CD8-positive, alpha-beta memory T cell (primary cell): Measurements from ENCODE around the gene UBXN11. TPM values are rescaled to one million over a fixed set of nuclear protein-coding genes. Genes with fewer than 3 reads are reported as not detected.

ENCODE experiments used
- CTCF ChIA-PET: fragments of 350-600 bp; sonication (Branson Sonifier 250); formaldehyde crosslinking; loops from one replicate; lab custom pipeline; 2021; ENCODE audit warnings: antibody characterized with exemption; lab: Charles Lee
- POLR2A ChIA-PET: fragments of 350-600 bp; sonication (Branson Sonifier 250); formaldehyde crosslinking; loops from one replicate; lab custom pipeline; 2021; ENCODE audit warnings: antibody characterized with exemption; lab: Charles Lee
- DNase-seq, 5 donors: peaks; one replicate each; pipeline versions ENCODE4 v3.0.0 to v3.0.0-alpha.2; 2020 to 2022; ENCODE audit warnings: mixed read lengths in 1 of 5
- H3K27ac ChIP-seq: one replicate; pipeline ENCODE4 v1.7.0; 2013; ENCODE audit warnings: low read depth, mild to moderate bottlenecking, low read length, moderate library complexity
- H3K27me3 ChIP-seq: 2 replicates; pipeline ENCODE4 v1.7.0; 2013; ENCODE audit warnings: low read length, mild to moderate bottlenecking; ENCODE audit not compliant: insufficient read depth, poor library complexity, severe bottlenecking
- H3K36me3 ChIP-seq: 2 replicates; pipeline ENCODE4 v1.7.0; 2013; ENCODE audit warnings: mild to moderate bottlenecking, low read length, moderate library complexity; ENCODE audit not compliant: insufficient read depth
- H3K4me1 ChIP-seq: 2 replicates; pipeline ENCODE4 v1.7.0; 2013; ENCODE audit warnings: mild to moderate bottlenecking, low read length, moderate library complexity; ENCODE audit not compliant: insufficient read depth
- H3K4me3 ChIP-seq: 2 replicates; pipeline ENCODE4 v1.7.0; 2013; ENCODE audit warnings: mild to moderate bottlenecking, low read length
- H3K9me3 ChIP-seq: 2 replicates; pipeline ENCODE4 v1.7.0; 2013; ENCODE audit warnings: mild to moderate bottlenecking, low read length
- H3K27ac Mint-ChIP-seq, 8 donors: one replicate each; pipeline ENCODE4 v1.8.0; 2020 to 2021; ENCODE audit warnings: mixed read lengths in 8 of 8, mild to moderate bottlenecking in 6 of 8, inconsistent platforms in 3 of 8, moderate library complexity in 3 of 8
- H3K27me3 Mint-ChIP-seq, 2 donors: one replicate each; pipeline ENCODE4 v1.8.0; 2020 to 2021; ENCODE audit warnings: mixed read lengths in 2 of 2, mild to moderate bottlenecking in 1 of 2, moderate library complexity in 1 of 2
- H3K36me3 Mint-ChIP-seq, 3 donors: one replicate each; pipeline ENCODE4 v1.8.0; 2020 to 2021; ENCODE audit warnings: mixed read lengths in 3 of 3, inconsistent platforms in 1 of 3, mild to moderate bottlenecking in 1 of 3
- H3K4me1 Mint-ChIP-seq, 3 donors: one replicate each; pipeline ENCODE4 v1.8.0; 2020 to 2021; ENCODE audit warnings: mixed read lengths in 3 of 3, inconsistent platforms in 1 of 3, mild to moderate bottlenecking in 1 of 3
- H3K4me3 Mint-ChIP-seq, 7 donors: one replicate each; pipeline ENCODE4 v1.8.0; 2020 to 2021; ENCODE audit warnings: mixed read lengths in 7 of 7, mild to moderate bottlenecking in 6 of 7, moderate library complexity in 4 of 7, inconsistent platforms in 2 of 7
- H3K9me3 Mint-ChIP-seq, 5 donors: one replicate each; pipeline ENCODE4 v1.8.0; 2020 to 2022; ENCODE audit warnings: mixed read lengths in 5 of 5, mild to moderate bottlenecking in 3 of 5, moderate library complexity in 2 of 5, inconsistent platforms in 1 of 5
- polyA plus RNA-seq: library from polyadenylated mRNA; unstranded; fragments of 300-500 nt; fragmentation: Illumina TruSeq; gene quantifications from one replicate; pipeline ENCODE4 v1.2.3, GENCODE V29; 2021
- total RNA-seq, 2 experiments: library from RNA; stranded (reverse); gene quantifications; one replicate each; pipeline ENCODE4 v1.2.3, GENCODE V29; 2021

The UBXN11 gene
- total and polyA plus RNA-seq, 3 experiments from 2014 or later: 14.3 to 35.8 (median 35.2) TPM

GRCh38 chr1:26288311-26288941, 18.0 kb downstream of the UBXN11 start:
- peaks cover 83 to 97% (median 87%) of the 10 kb centered on the region in 3 donors for H3K4me1 Mint-ChIP-seq
- Histone ChIP-seq H3K4me1 (peaks cover 95% of the 10 kb centered on the region), H3K27ac (peak overlapping the region; percentile 60), H3K4me3 (peak overlapping the region; percentile 23), H3K27me3 (no peaks in the 10 kb centered on the region), H3K9me3 (no peaks in the 10 kb centered on the region), H3K36me3 (no peaks in the 10 kb centered on the region)
- DNase-seq: peak in 2 of 5 donors; percentile 30 to 73
- H3K27ac Mint-ChIP-seq: peak overlapping the region; percentile 92 to 99 (median 98)
- no peaks in the 10 kb centered on the region for H3K27me3 Mint-ChIP-seq
- H3K4me3 Mint-ChIP-seq: peak overlapping the region; percentile 43 to 85 (median 77)
- H3K36me3 Mint-ChIP-seq: peaks cover 0 to 11% (median 2%) of the 10 kb centered on the region in 3 donors
- no peaks in the 10 kb centered on the region for H3K9me3 Mint-ChIP-seq
- CTCF ChIA-PET: interaction anchor here (0.9 to 21.9 kb wide), 18 partner anchors 9 to 129 kb away, joined by 3 to 840 read pairs (median 7); partner anchors contain the start of genes CD52, CEP85, SH3BGRL3 and UBXN11
- POLR2A ChIA-PET: interaction anchor here (0.6 to 10.6 kb wide), 14 partner anchors 9 to 136 kb away, joined by 3 to 287 read pairs (median 4); partner anchors contain the start of genes CD52, SH3BGRL3 and UBXN11

GRCh38 chr1:26287811-26288210, 18.6 kb downstream of the UBXN11 start:
- H3K9me3 ChIP-seq: no peaks in the 10 kb centered on the region
- Mint-ChIP-seq H3K4me1 (peaks cover 87 to 99% (median 94%) of the 10 kb centered on the region in 3 donors), H3K27me3 (no peaks in the 10 kb centered on the region), H3K36me3 (peaks cover 0 to 17% (median 2%) of the 10 kb centered on the region in 3 donors), H3K4me3 (peak overlapping the region; percentile 32 to 85 (median 77)), H3K9me3 (no peaks in the 10 kb centered on the region), H3K27ac (peak overlapping the region; percentile 92 to 99 (median 98))
- peak overlapping the region; percentile 26 for H3K4me3 ChIP-seq
- ChIA-PET CTCF (interaction anchor here (1.4 to 21.9 kb wide), 13 partner anchors 8 to 129 kb away, joined by 3 to 840 read pairs (median 12); partner anchors contain the start of genes CD52, CEP85, SH3BGRL3 and UBXN11), POLR2A (interaction anchor here (0.9 to 10.6 kb wide), 6 partner anchors 9 to 91 kb away, joined by 3 to 287 read pairs (median 18); partner anchors contain the start of genes CD52, SH3BGRL3 and UBXN11)
- H3K27me3 ChIP-seq: no peaks in the 10 kb centered on the region
- no peak for DNase-seq
- H3K36me3 ChIP-seq: no peaks in the 10 kb centered on the region
- peak overlapping the region; percentile 60 for H3K27ac ChIP-seq
- H3K4me1 ChIP-seq: peaks cover 97% of the 10 kb centered on the region

- Mint-ChIP-seq H3K27ac (peak overlapping the region; percentile 92 to 99 (median 98)), H3K4me3 (peak overlapping the region; percentile 32 to 85 (median 77)), H3K4me1 (peaks cover 92 to 100% (median 99%) of the 10 kb centered on the region in 3 donors), H3K36me3 (peaks cover 0 to 24% (median 2%) of the 10 kb centered on the region in 3 donors), H3K27me3 (no peaks in the 10 kb centered on the region), H3K9me3 (no peaks in the 10 kb centered on the region)
- peak; percentile 61 to 88 (median 82) for DNase-seq
- Histone ChIP-seq H3K4me3 (peak overlapping the region; percentile 49), H3K27me3 (no peaks in the 10 kb centered on the region), H3K9me3 (no peaks in the 10 kb centered on the region), H3K27ac (peak overlapping the region; percentile 60), H3K4me1 (peaks cover 100% of the 10 kb centered on the region), H3K36me3 (no peaks in the 10 kb centered on the region)
- ChIA-PET CTCF (interaction anchor here (1.4 to 21.9 kb wide), 11 partner anchors 10 to 130 kb away, joined by 3 to 840 read pairs (median 27); partner anchors contain the start of genes CD52, CEP85 and UBXN11), POLR2A (interaction anchor here (0.9 to 10.6 kb wide), 5 partner anchors 8 to 91 kb away, joined by 3 to 287 read pairs (median 27); partner anchors contain the start of genes CD52, SH3BGRL3 and UBXN11)
Observed at GRCh38 chr1:26287033-26287711, 19.3 kb downstream of the UBXN11 start.

GRCh38 chr1:26286064-26286416, 20.4 kb downstream of the UBXN11 start:
- no peaks in the 10 kb centered on the region for H3K9me3 ChIP-seq
- H3K4me1 ChIP-seq: peaks cover 99% of the 10 kb centered on the region
- peaks cover 6 to 35% (median 6%) of the 10 kb centered on the region in 3 donors for H3K36me3 Mint-ChIP-seq
- DNase-seq: no peak
- peaks cover 91 to 99% (median 98%) of the 10 kb centered on the region in 3 donors for H3K4me1 Mint-ChIP-seq
- POLR2A ChIA-PET: interaction anchor here (0.5 to 10.6 kb wide), 7 partner anchors 8 to 216 kb away, joined by 3 to 287 read pairs (median 7); partner anchors contain the start of genes CD52 and UBXN11
- H3K36me3 ChIP-seq: no peaks in the 10 kb centered on the region
- H3K27ac ChIP-seq: peak overlapping the region; percentile 60
- peak overlapping the region; percentile 40 for H3K4me3 ChIP-seq
- no peaks in the 10 kb centered on the region for H3K27me3 Mint-ChIP-seq
- peak overlapping the region; percentile 92 to 99 (median 98) for H3K27ac Mint-ChIP-seq
- no peaks in the 10 kb centered on the region for H3K27me3 ChIP-seq
- H3K4me3 Mint-ChIP-seq: peak overlapping the region in 5 of 7 donors; percentile 19 to 85 (median 42)
- H3K9me3 Mint-ChIP-seq: no peaks in the 10 kb centered on the region
- CTCF ChIA-PET: interaction anchor here (0.5 to 21.9 kb wide), 15 partner anchors 10 to 592 kb away, joined by 3 to 840 read pairs (median 22); partner anchors contain the start of genes CD52, CEP85, DHDDS and UBXN11

GRCh38 chr1:26285366-26286063, 20.9 kb downstream of the UBXN11 start:
- no peak for DNase-seq
- Histone ChIP-seq H3K27ac (peak overlapping the region; percentile 60), H3K4me1 (peaks cover 99% of the 10 kb centered on the region), H3K4me3 (peak overlapping the region; percentile 40), H3K27me3 (no peaks in the 10 kb centered on the region), H3K36me3 (no peaks in the 10 kb centered on the region), H3K9me3 (no peaks in the 10 kb centered on the region)
- H3K4me3 Mint-ChIP-seq: peak overlapping the region in 5 of 7 donors; percentile 19 to 94 (median 87)
- H3K36me3 Mint-ChIP-seq: peaks cover 7 to 39% (median 8%) of the 10 kb centered on the region in 3 donors
- ChIA-PET POLR2A (interaction anchor here (0.5 to 10.6 kb wide), 11 partner anchors 8 to 217 kb away, joined by 3 to 287 read pairs (median 6); partner anchors contain the start of genes CD52 and UBXN11), CTCF (interaction anchor here (0.5 to 21.9 kb wide), 21 partner anchors 8 to 593 kb away, joined by 3 to 840 read pairs (median 6); partner anchors contain the start of genes CD52, CEP85, DHDDS and UBXN11)
- peaks cover 90 to 98% (median 95%) of the 10 kb centered on the region in 3 donors for H3K4me1 Mint-ChIP-seq
- peak overlapping the region; percentile 92 to 100 (median 99) for H3K27ac Mint-ChIP-seq
- no peaks in the 10 kb centered on the region for H3K27me3 Mint-ChIP-seq
- no peaks in the 10 kb centered on the region for H3K9me3 Mint-ChIP-seq

GRCh38 chr1:26284597-26285347, 21.7 kb downstream of the UBXN11 start:
- ChIA-PET POLR2A (interaction anchor here (0.5 to 10.6 kb wide), 14 partner anchors 9 to 1336 kb away, joined by 3 to 287 read pairs (median 4); partner anchors contain the start of genes CD52 and UBXN11), CTCF (interaction anchor here (0.9 to 21.9 kb wide), 24 partner anchors 9 to 147 kb away, joined by 3 to 840 read pairs (median 6); partner anchors contain the start of genes C1orf232, CD52, CEP85 and DHDDS)
- Histone ChIP-seq H3K4me3 (peak overlapping the region; percentile 60), H3K4me1 (peaks cover 93% of the 10 kb centered on the region), H3K27me3 (no peaks in the 10 kb centered on the region), H3K27ac (peak overlapping the region; percentile 60), H3K36me3 (no peaks in the 10 kb centered on the region), H3K9me3 (no peaks in the 10 kb centered on the region)
- Mint-ChIP-seq H3K36me3 (peaks cover 8 to 43% (median 9%) of the 10 kb centered on the region in 3 donors), H3K4me1 (peaks cover 84 to 93% (median 87%) of the 10 kb centered on the region in 3 donors), H3K27ac (peak overlapping the region; percentile 92 to 100 (median 99)), H3K27me3 (no peaks in the 10 kb centered on the region), H3K4me3 (peak overlapping the region; percentile 68 to 94 (median 87)), H3K9me3 (no peaks in the 10 kb centered on the region)
- peak; percentile 86 to 97 (median 91) for DNase-seq
